ENCODE measurements around the gene CCDC121.

- TF ChIP-seq CTCF (IDR thresholded peaks at IDR 0.05) (no peak), EZH2phosphoT487 (IDR thresholded peaks at IDR 0.05) (no peak)
Measured at GRCh38 chr2:27671235-27671634, 42.4 kb upstream of the CCDC121 start.
